ENCODE data around the gene SPPL2B.
"Not testable (repeated sequence)": the region's sequence is repeated elsewhere in the genome, so short reads cannot be mapped to it uniquely, and the experiment has no call there.

Gene SPPL2B

GRCh38 chr19:2382530-2383222, 54.2 kb downstream of the SPPL2B start:
- DNase-seq (ENCODE audit: low read depth), result no peak

- DNase-seq (ENCODE audit: low read depth), result no peak
Observed at GRCh38 chr19:2385053-2385721, 56.7 kb downstream of the SPPL2B start.

- DNase-seq (ENCODE audit: low read depth), result no peak
Observed at GRCh38 chr19:2387367-2388288, 59.1 kb downstream of the SPPL2B start.

- DNase-seq (ENCODE audit: low read depth), result no peak
Observed at GRCh38 chr19:2389594-2389993, 61.1 kb downstream of the SPPL2B start.

GRCh38 chr19:2391118-2391725, 62.7 kb downstream of the SPPL2B start:
- DNase-seq (ENCODE audit: low read depth), result no peak

GRCh38 chr19:2392366-2392765, 63.9 kb downstream of the SPPL2B start:
- no peak for DNase-seq (ENCODE audit: low read depth)

- DNase-seq (ENCODE audit: low read depth), result not testable (repeated sequence)
Observed at GRCh38 chr19:2392899-2393298, 64.4 kb downstream of the SPPL2B start.

GRCh38 chr19:2394054-2394441, 65.6 kb downstream of the SPPL2B start:
- DNase-seq (ENCODE audit: low read depth), result no peak

- DNase-seq (ENCODE audit: low read depth), result no peak
Observed at GRCh38 chr19:2394442-2395292, 66.2 kb downstream of the SPPL2B start.

GRCh38 chr19:2395293-2395829, 66.9 kb downstream of the SPPL2B start:
- not testable (repeated sequence) for DNase-seq (ENCODE audit: low read depth)

- DNase-seq (ENCODE audit: low read depth), result not testable (repeated sequence)
Observed at GRCh38 chr19:2397173-2397572, 68.7 kb downstream of the SPPL2B start.

- DNase-seq (ENCODE audit: low read depth), result no peak
Observed at GRCh38 chr19:2398735-2399305, 70.3 kb downstream of the SPPL2B start.

GRCh38 chr19:2399582-2399981, 71.1 kb downstream of the SPPL2B start:
- DNase-seq (ENCODE audit: low read depth), result no peak

Data from activated T-cell treated with anti-CD3 and anti-CD28 coated beads for 1 hour (primary cell).